HG03066 (cell line): ENCODE results near the gene SLC4A1AP.
"Not testable (repeated sequence)": the region's sequence is repeated elsewhere in the genome, so short reads cannot be mapped to it uniquely, and the experiment has no call there.

Source experiments
- ATAC-seq: cut with Tn5 transposase; IDR thresholded peaks from one replicate; pipeline ENCODE4 v1.9.1; 2021; ENCODE audit warnings: low read depth; ENCODE audit not compliant: unreplicated experiment

The SLC4A1AP gene, protein sequence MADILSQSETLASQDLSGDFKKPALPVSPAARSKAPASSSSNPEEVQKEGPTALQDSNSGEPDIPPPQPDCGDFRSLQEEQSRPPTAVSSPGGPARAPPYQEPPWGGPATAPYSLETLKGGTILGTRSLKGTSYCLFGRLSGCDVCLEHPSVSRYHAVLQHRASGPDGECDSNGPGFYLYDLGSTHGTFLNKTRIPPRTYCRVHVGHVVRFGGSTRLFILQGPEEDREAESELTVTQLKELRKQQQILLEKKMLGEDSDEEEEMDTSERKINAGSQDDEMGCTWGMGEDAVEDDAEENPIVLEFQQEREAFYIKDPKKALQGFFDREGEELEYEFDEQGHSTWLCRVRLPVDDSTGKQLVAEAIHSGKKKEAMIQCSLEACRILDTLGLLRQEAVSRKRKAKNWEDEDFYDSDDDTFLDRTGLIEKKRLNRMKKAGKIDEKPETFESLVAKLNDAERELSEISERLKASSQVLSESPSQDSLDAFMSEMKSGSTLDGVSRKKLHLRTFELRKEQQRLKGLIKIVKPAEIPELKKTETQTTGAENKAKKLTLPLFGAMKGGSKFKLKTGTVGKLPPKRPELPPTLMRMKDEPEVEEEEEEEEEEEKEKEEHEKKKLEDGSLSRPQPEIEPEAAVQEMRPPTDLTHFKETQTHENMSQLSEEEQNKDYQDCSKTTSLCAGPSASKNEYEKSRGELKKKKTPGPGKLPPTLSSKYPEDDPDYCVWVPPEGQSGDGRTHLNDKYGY

DNA sequence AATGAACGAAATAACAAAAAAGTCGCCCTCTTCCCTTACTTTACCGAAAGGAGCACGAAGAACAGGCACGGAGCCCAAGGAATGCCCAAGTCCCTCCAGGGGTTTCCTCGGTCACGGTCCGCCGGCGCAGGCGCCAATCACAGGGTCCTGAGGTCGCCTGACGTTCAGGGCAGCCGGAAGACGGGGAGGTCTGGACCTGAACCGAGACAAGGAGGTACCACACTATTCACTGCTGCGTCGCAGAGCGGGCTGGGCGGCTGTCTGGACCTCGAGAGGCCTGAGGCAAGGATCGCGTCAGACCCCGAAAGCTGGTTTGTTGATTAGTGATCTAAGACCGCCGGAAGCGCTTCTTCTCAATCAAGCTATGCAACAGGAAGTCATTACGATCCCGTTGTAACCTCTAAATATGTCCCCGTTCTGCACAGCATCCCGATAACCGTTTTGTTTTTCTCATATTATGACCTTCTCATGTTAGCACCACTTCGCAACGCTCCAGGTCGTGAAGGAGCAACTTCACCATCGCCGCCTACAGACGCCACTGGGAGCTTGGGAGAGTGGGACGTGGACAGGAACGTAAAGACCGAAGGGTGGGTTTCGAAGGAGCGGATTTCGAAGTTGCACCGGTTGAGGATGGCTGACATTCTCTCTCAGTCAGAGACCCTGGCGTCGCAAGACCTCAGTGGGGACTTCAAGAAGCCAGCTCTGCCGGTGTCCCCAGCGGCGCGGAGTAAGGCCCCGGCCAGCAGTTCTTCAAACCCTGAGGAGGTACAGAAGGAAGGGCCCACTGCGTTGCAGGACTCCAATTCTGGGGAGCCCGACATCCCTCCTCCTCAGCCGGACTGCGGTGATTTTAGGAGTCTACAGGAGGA lies at the start of gene SLC4A1AP, which contains the start of gene SUPT7L:
Gene SLC4A1AP (plus strand): TSS at position 605 of the 869 bp plus-strand sequence. CDS start 26 bp downstream, at position 631.
Gene SUPT7L (minus strand): TSS at position 330 of the 869 bp plus-strand sequence. CDS start 1,422 bp downstream, outside the sequence.
- no peak for ATAC-seq

DNA sequence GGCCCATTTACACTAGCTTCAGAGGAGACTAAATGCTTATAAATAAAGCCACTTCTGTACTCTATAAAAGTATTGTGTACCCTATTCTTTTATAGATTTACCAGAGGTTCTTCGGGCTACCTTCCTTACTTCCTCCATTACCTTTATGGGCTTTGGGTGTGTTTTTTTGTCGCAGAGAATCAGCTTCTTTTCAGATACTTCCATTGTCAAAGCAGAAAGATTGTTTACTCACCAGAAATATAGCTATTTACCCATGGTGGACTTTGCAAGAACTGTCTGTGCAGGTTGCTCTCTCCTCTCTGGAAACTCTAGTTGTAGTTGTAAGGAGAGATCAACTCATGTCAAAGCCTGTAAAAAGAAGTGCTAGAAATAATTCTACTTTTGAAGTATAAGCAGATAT lies 49.7 kb upstream of the SLC4A1AP start:
- no peak for ATAC-seq

DNA sequence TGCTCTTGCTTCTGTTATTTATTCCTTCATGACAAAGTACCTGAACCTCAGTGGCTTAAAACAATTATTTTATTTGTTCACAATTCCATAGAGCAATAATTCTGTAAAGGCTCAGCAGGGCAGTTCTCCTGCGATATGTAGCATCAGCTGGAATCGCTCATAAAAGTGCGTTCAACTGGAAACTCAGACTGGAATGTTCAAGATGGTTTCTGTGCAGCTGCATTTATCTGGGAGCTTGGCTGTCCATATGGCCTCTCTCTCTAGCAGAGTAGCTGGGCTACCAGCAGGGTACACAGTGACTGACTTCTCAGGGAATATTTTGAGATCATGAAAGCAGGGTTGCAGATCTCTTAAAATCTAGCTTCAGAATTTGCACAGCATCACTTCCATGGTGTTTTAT lies 48.4 kb upstream of the SLC4A1AP start:
- no peak for ATAC-seq

DNA sequence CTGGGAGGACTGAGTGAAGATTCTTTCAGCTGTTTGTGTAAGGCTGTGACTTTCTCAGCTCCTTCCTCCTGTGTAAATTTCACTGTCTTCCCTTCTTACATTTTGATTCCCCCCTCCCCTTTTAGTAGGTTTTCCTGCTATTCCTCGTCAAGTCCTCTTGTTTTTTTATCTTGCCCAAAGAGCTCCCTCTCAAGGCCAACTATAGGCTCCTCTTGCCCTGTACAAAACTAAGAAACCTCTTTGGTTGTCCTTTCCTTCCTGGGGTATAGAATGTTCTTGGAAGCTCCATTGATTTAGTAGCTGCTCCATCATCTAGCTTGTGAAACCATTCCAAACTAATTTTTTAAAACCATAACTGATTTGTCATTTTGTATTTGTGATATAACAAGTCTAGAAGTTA lies 42.2 kb upstream of the SLC4A1AP start:
- no peak for ATAC-seq

DNA sequence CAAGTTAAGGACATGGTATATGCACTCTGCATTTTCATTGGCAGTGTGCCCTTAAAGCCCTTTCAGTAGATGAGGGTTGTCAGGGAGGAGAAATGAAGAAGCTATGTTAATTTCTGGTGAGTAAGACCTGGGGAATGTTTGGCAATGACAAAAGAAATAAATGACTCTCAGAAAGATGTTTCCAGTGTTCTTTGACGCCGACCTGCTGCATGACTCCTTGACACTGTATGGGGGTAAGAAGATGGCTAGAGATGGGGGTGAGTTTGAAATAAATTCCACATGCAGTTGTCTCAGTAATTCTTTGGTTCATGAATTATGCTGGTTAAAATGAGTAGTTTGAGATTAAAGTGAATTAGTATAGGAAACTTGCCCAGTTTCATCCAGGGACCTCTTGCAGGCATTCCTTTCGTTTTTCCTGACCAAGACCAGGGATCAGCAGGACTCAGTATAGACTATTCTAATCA lies 40.7 kb upstream of the SLC4A1AP start:
- no peak for ATAC-seq

DNA sequence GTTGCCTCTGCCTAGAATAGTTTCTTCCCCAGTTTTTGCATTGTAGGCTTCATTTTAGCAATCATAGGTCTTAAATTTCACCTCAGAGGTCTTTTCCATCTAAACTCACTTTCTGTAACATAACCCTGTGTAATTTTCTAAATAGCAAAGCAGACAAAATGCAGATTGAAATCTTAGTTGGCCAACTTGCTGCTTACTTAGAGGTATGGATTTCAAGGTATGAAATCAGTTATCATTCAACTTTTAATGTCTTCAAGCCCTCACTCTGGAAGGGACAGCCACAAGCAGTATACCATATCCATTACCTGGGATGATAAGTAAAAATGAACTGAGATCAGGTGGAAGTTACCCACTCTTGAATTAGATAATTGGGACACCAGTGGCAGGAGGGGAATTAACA lies 38.7 kb upstream of the SLC4A1AP start:
- ATAC-seq = no peak

DNA sequence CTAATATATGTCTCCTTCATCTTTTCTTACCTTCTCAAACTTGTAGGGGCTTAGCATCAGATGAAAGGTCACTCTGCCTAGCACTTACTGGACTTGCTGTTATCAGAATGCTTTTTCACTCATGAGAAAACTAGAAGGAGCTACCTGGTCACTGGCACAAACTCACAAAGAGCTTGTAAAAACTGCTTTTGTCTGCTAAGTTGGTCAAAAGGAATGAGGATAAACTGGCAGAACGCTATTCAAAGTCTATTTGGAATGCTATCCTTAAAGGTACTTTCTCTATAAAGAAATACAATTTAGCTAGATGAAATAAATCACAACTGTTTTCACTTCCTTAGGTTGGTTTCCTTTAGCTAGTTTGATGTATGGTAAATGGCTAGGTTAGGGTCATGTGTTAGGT lies 37.4 kb upstream of the SLC4A1AP start:
- not testable (repeated sequence) for ATAC-seq

DNA sequence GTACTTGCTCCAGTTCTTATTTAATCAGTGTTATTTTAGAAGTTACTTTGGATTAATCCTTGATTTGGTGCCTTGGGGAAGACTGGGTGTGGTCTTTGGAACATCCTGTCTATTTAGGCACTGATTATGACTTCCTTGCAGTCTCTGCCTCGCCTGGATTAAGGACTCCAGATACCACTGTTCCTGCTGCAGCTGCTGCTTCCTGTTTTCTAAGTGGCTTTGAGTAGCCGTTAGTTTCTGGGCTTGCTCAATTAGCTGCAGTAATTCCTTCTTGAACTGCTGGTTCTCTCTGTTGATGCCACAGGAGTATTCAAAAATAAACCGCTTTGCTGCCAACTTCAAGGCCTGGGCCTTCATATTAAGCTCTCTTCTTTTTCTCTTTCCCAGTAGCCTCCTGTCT lies 36.8 kb upstream of the SLC4A1AP start:
- ATAC-seq = not testable (repeated sequence)

DNA sequence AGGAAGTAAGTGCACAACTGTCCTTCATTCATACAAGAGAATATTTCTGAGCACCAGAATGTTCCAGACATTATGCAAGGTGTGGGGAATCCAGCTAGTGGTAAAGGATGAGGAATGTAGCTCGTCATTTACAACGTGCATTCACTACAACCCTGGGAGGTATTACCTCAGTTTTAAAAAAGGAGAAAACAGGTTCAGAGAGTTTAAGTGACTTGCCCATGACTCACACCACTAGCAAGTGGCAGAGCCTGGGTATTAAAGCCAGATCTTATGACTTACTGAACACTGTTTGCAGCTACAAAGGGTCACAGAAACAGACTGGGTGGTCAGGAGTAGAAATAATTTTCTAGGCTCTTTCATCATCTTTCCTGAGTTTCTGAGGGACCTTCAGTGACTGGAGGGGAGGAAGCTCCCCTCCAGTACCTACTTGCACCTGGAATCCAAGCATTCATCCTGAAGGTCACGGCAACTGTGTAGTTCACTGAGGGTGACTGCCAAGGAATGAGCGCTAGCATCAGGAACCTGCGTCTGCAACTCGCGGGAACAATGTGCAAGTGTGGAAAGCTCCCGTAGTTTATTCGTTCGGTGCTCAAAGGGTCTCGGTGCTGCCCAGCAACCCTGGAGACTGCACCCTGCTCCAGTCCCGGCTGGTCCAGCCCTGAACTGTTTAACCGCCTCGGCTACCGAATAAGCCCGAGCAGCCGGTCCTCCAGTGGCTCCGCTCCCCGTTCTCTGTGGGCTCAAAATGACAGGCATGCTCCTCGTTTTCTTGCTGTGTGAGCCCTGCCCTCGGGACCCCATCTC lies 35.5 kb upstream of the SLC4A1AP start:
- ATAC-seq = peak; percentile 26

DNA sequence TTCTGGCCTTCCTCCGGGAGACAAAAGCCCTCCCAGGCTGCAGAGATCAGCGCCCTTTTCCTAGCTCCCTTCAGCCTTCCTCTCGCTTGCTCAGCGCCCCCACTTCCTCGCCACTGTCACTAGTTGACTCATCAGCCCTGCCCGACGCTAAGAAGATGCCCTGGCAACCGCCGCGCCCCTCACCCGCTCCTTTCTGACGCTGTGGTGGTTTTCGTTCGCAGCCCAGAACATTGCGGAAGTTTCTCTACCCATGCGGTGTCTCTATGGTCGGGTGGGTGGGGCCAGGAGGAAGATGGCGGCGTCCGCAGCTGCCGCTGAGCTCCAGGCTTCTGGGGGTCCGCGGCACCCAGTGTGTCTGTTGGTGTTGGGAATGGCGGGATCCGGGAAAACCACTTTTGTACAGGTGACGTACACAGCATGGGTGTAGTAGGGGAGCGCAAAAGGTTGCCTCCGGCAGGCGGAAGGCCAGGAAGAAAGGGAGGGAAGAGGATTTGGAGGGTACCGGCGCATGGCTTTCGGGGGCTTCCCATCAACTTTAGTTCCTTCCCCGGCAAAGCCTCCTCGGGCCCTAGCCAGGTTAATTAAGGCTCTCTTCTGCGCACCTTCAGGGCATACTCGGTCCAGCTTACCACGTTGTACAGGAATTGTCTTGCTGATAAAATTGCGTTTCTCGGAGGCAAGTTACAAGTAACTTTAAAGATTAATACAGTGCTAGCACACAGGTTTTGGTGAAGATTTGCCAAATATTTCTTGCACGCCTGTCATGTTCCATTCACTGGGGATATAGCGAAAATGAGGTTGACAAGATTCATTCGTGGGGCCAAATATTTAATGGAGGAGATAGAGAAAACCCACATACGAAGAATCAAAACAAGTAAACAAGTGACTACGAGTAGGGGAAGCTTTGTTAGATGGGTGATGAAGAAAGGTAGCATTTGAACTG lies 34.7 kb upstream of the SLC4A1AP start, which contains the start of the genes CCDC121 and GPN1:
Gene CCDC121 (minus strand): TSS at position 246 of the 943 bp plus-strand sequence. CDS start 1,213 bp downstream, outside the sequence.
Gene GPN1 (plus strand): TSS at position 284 of the 943 bp plus-strand sequence. CDS start 9 bp downstream, at position 293.
- peak; percentile 99 for ATAC-seq

DNA sequence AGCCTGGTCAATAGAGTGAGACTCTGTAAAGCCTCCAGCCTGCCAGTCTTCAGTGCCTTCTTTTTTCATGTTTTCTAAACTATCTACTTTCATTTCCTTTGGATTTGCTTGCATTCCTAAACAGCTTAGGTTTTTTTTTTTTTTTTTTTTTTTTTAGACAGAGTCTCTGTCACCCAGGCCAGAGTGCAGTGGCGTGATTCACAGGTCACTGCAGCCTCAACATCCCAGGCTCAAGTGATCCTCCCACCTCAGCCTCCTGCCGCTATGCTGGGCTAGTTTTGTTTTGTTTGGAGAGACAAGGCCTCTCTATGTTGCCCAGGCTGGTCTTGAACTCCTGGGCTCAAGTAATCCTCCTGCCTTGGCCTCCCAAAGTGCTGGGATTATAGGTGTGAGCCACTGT lies 33.4 kb upstream of the SLC4A1AP start:
- not testable (repeated sequence) for ATAC-seq

DNA sequence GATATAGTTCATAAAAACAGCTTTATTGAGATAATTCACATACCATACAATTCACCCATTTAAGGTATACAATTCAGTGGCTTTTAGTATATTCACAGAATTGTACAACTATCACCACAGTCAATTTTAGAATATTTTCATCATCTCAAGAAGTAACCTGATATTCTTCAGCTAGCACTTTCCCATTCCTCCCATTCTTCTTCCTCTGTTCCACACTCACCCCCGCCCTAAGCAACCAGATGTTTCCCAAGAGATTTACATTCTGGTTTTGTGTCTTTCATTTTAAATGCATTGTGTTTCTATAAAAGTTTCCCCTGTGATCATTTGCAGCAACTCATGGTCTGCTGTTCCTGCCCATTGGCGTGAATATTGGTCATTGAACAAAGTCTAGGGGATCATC lies 29.4 kb upstream of the SLC4A1AP start:
- no peak for ATAC-seq

DNA sequence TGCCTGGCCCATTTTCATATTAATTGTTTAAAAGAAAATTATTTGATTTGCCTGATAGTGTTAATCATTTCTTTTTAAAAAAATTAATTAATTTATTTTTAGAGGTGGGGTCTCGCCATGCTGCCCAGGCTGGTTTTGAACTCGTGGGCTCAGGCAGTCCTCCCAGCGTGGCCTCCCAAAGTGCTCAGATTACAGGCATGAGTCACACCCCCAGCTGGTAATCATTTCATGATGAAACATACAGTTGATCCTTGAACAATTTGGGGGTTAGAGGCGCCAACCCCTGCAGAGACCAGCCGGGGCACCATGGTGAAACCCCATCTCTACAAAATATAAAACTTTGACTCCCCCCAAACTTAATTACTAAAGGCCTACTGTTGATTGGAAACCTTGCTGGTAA lies 26.9 kb upstream of the SLC4A1AP start:
- ATAC-seq = no peak

DNA sequence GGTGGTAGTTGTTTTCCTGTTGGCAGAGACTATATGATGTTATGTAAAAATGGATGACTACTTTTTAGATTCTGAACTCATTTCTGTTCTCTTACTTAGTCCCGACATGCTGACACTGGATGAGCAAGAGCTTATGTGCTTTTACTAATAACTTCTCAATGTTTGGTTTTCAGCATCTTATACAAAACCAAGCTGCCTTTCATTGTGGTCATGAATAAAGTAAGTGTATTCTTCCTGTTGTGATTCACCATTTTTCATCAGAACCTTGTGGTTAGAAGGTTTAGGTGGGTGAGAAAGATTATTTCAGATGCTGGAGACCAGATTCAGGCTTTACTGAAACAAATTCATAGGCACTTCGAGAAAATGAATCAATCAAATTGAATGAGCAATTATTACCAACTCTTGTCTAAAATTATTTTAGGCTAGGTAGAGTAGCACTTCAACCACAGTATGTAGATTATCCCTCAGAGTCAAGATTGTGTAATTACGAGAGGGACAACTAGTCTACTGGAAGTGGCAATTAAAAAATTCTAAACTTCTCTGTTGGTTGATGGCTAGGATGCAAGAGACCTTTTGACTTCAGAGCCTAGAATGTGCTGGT lies 25.6 kb upstream of the SLC4A1AP start:
- no peak for ATAC-seq

DNA sequence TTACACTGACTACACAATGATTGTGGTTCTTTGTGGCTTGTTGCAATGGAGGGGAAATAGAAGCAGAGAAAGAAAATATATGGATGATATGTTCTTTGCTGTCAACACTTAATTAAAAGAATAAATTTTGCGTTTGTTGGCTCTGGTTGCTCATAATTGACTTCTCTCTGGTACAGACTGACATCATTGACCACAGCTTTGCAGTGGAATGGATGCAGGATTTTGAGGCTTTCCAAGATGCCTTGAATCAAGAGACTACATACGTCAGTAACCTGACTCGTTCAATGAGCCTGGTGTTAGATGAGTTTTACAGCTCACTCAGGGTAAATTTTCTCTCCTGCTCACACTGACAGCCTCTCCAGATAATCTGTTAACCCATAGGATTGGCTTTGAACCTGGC lies 25.0 kb upstream of the SLC4A1AP start:
- no peak for ATAC-seq

DNA sequence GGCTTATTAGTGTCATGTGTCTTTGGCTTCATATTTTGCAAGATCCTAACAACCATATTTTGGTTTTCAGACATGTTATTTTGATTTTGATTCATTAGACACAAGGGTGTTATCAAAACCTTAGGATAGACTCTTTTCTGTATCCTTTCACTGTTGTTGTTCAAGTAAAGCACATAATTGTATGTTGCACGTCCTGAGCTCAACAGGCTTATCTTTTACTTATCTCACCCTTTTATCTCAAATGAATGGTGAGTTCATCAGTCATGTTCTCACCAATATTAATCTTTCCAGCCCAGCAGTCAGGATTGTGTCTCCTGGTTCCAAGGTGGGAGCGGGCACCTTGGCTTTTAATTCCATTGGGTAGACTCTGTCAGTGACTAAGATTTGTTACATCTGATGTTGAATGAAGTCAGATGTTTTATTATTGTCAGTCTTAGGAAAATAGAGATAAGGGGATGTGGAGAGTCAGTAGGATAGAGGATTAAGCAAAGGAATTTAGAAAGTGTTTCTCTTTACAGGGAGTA lies 22.9 kb upstream of the SLC4A1AP start:
- no peak for ATAC-seq

DNA sequence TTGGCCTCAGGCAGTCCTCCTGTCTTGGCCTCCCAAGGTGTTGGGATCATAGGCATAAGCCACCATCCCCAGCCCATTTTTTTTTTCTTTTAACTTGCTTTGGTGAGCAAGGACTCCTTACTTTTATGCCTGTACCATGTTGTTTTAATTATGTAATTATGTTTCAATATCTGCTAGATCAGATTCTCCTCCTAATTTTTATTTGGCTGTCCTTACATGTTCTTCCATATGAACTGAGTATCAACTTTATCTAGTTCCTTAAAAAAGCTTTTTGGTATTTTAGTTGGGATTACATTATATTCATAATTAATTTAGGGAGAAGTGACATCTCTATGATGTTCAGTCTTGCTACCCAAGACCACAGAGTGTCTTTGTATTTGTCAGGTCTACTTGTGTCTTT lies 18.5 kb upstream of the SLC4A1AP start:
- ATAC-seq = no peak

DNA sequence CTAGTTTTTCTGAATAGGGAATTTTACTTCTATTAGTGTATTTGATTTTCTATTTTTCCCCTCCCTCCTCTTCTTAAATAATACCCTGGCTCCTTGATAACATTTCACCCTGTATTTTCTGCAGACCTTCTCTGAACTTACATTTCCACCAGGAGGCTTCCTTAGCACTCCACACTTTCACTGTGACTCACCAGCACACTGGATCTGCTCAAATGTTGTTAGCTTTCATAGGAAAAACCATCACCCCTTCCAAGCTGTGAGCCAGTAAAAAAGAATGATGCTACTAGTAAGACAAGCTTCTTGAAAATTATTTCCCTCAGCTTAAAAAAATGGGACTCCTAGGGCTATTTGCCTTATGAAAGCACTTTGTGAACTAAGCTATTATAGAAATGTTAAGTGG lies 16.4 kb upstream of the SLC4A1AP start:
- no peak for ATAC-seq
